Measurements from ENCODE around the gene PLBD1.

PLBD1 gene

GRCh38 chr12:14495326-14495725 is 72.4 kb downstream of the PLBD1 start:
- Histone ChIP-seq H3K36me3 (ENCODE audit: control insufficient read depth, insufficient read depth, low read length) (peaks cover 57% of the 10 kb centered on the region), H3K27ac (ENCODE audit: low read depth, low read length) (no peak overlapping the region), H3K27me3 (ENCODE audit: control insufficient read depth, insufficient read depth, low read length) (no peaks in the 10 kb centered on the region), H3K9ac (ENCODE audit: low read depth, low read length) (no peak overlapping the region), H3K4me1 (ENCODE audit: control insufficient read depth, insufficient read depth, low read length) (no peaks in the 10 kb centered on the region), H3K9me3 (ENCODE audit: control insufficient read depth, insufficient read depth, low read length) (no peaks in the 10 kb centered on the region), H3K4me3 (ENCODE audit: low read depth, low read length) (no peak overlapping the region)

- Histone ChIP-seq H3K9me3 (ENCODE audit: control insufficient read depth, insufficient read depth, low read length) (no peaks in the 10 kb centered on the region), H3K27me3 (ENCODE audit: control insufficient read depth, insufficient read depth, low read length) (no peaks in the 10 kb centered on the region), H3K36me3 (ENCODE audit: control insufficient read depth, insufficient read depth, low read length) (peaks cover 97% of the 10 kb centered on the region), H3K4me1 (ENCODE audit: control insufficient read depth, insufficient read depth, low read length) (no peaks in the 10 kb centered on the region), H3K4me3 (ENCODE audit: low read depth, low read length) (no peak overlapping the region), H3K9ac (ENCODE audit: low read depth, low read length) (no peak overlapping the region), H3K27ac (ENCODE audit: low read depth, low read length) (no peak overlapping the region)
Measured at GRCh38 chr12:14482886-14483285, 84.8 kb downstream of the PLBD1 start.

- H3K9ac ChIP-seq (ENCODE audit: low read depth, low read length), result no peak overlapping the region
- H3K27me3 ChIP-seq (ENCODE audit: control insufficient read depth, insufficient read depth, low read length), result no peaks in the 10 kb centered on the region
- no peaks in the 10 kb centered on the region for H3K4me1 ChIP-seq (ENCODE audit: control insufficient read depth, insufficient read depth, low read length)
- H3K36me3 ChIP-seq (ENCODE audit: control insufficient read depth, insufficient read depth, low read length), result peaks cover 97% of the 10 kb centered on the region
- no peak overlapping the region for H3K4me3 ChIP-seq (ENCODE audit: low read depth, low read length)
- no peak overlapping the region for H3K27ac ChIP-seq (ENCODE audit: low read depth, low read length)
- no peaks in the 10 kb centered on the region for H3K9me3 ChIP-seq (ENCODE audit: control insufficient read depth, insufficient read depth, low read length)
Measured at GRCh38 chr12:14482361-14482760, 85.3 kb downstream of the PLBD1 start.

DNA sequence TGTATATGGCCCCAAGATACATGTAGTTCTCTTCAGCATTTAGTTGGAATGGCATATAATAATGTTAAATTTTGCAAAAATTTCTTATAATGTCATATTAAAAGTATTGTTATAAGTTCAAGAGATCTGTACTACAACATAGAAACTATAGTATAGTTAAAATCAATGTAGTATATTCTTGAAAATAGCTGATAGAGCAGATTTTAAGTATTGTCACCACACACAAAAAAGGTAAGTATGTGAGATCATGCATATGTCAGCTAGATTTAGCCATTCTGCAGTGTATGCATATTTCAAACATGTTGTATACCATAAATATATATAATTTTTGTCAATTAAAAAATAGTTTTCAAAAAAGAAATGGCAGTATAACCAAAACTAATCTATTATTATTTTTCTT is 86.5 kb downstream of the PLBD1 start:
- no peak overlapping the region for H3K9ac ChIP-seq (ENCODE audit: low read depth, low read length)
- no peaks in the 10 kb centered on the region for H3K27me3 ChIP-seq (ENCODE audit: control insufficient read depth, insufficient read depth, low read length)
- no peaks in the 10 kb centered on the region for H3K4me1 ChIP-seq (ENCODE audit: control insufficient read depth, insufficient read depth, low read length)
- no peaks in the 10 kb centered on the region for H3K9me3 ChIP-seq (ENCODE audit: control insufficient read depth, insufficient read depth, low read length)
- H3K4me3 ChIP-seq (ENCODE audit: low read depth, low read length), result no peak overlapping the region
- H3K36me3 ChIP-seq (ENCODE audit: control insufficient read depth, insufficient read depth, low read length), result peaks cover 95% of the 10 kb centered on the region
- H3K27ac ChIP-seq (ENCODE audit: low read depth, low read length), result no peak overlapping the region

DNA sequence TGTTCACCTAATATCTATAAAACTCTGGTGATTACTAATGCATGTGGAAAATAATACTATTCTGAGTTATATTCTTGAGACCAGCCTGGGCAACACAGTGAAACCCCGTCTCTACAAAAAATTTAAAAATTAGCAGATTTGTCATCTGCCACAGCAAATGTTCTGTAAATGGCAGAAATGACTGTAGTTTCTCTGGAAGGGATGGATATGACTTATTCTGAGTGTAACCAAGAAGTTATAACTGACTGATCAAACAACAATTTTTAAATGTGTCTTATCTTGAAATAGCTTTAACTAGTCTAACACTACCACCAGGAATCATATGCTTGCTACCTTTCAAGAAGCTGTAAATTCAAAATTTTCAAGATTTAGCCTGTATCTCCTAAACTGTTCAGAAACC is 88.7 kb downstream of the PLBD1 start:
- H3K27me3 ChIP-seq (ENCODE audit: control insufficient read depth, insufficient read depth, low read length), result no peaks in the 10 kb centered on the region
- no peak overlapping the region for H3K9ac ChIP-seq (ENCODE audit: low read depth, low read length)
- peaks cover 91% of the 10 kb centered on the region for H3K36me3 ChIP-seq (ENCODE audit: control insufficient read depth, insufficient read depth, low read length)
- no peaks in the 10 kb centered on the region for H3K4me1 ChIP-seq (ENCODE audit: control insufficient read depth, insufficient read depth, low read length)
- peaks cover 1% of the 10 kb centered on the region; the same call in 1 of the 2 replicates for H3K9me3 ChIP-seq (ENCODE audit: control insufficient read depth, insufficient read depth, low read length)
- no peak overlapping the region for H3K27ac ChIP-seq (ENCODE audit: low read depth, low read length)
- H3K4me3 ChIP-seq (ENCODE audit: low read depth, low read length), result no peak overlapping the region

GRCh38 chr12:14473707-14474287 is 93.9 kb downstream of the PLBD1 start:
- Histone ChIP-seq H3K27me3 (ENCODE audit: control insufficient read depth, insufficient read depth, low read length) (no peaks in the 10 kb centered on the region), H3K9ac (ENCODE audit: low read depth, low read length) (no peak overlapping the region), H3K27ac (ENCODE audit: low read depth, low read length) (no peak overlapping the region), H3K9me3 (ENCODE audit: control insufficient read depth, insufficient read depth, low read length) (peaks cover 20% of the 10 kb centered on the region), H3K4me3 (ENCODE audit: low read depth, low read length) (no peak overlapping the region), H3K4me1 (ENCODE audit: control insufficient read depth, insufficient read depth, low read length) (no peaks in the 10 kb centered on the region), H3K36me3 (ENCODE audit: control insufficient read depth, insufficient read depth, low read length) (peaks cover 86% of the 10 kb centered on the region)

- Histone ChIP-seq H3K4me1 (ENCODE audit: control insufficient read depth, insufficient read depth, low read length) (no peaks in the 10 kb centered on the region), H3K4me3 (ENCODE audit: low read depth, low read length) (no peak overlapping the region), H3K9ac (ENCODE audit: low read depth, low read length) (no peak overlapping the region), H3K36me3 (ENCODE audit: control insufficient read depth, insufficient read depth, low read length) (peaks cover 92% of the 10 kb centered on the region), H3K27ac (ENCODE audit: low read depth, low read length) (no peak overlapping the region), H3K27me3 (ENCODE audit: control insufficient read depth, insufficient read depth, low read length) (no peaks in the 10 kb centered on the region), H3K9me3 (ENCODE audit: control insufficient read depth, insufficient read depth, low read length) (peaks cover 20% of the 10 kb centered on the region)
Measured at GRCh38 chr12:14471497-14471896, 96.2 kb downstream of the PLBD1 start.

DNA sequence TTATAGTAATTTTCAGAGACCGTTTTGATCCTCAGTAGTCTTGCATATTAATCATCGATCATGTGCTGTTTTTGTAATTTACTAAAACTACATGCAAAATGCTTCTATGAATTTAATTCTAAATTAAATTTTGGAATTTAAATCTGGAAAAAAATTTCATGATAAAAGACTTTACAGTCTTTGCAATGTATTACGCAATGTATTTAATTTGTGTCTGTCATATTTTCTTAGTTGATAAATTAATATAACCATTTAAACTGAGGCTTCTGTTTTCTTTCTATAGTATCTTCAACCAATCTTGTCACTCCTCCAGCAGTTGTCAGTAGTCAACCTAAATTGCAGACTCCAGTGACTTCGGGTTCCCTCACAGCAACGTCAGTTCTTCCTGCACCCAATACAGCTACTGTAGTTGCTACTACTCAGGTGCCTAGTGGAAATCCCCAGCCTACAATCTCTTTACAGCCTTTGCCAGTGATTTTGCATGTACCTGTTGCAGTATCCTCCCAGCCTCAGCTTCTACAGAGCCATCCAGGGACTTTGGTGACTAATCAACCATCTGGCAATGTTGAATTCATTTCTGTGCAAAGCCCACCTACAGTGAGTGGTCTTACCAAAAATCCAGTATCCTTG is 107.4 kb downstream of the PLBD1 start:
- Histone ChIP-seq H3K27me3 (ENCODE audit: control insufficient read depth, insufficient read depth, low read length) (no peaks in the 10 kb centered on the region), H3K4me3 (ENCODE audit: low read depth, low read length) (no peak overlapping the region), H3K27ac (ENCODE audit: low read depth, low read length) (no peak overlapping the region), H3K9ac (ENCODE audit: low read depth, low read length) (no peak overlapping the region), H3K4me1 (ENCODE audit: control insufficient read depth, insufficient read depth, low read length) (peaks cover 15% of the 10 kb centered on the region; the same call in 1 of the 2 replicates), H3K36me3 (ENCODE audit: control insufficient read depth, insufficient read depth, low read length) (peaks cover 78% of the 10 kb centered on the region), H3K9me3 (ENCODE audit: control insufficient read depth, insufficient read depth, low read length) (no peaks in the 10 kb centered on the region)

DNA sequence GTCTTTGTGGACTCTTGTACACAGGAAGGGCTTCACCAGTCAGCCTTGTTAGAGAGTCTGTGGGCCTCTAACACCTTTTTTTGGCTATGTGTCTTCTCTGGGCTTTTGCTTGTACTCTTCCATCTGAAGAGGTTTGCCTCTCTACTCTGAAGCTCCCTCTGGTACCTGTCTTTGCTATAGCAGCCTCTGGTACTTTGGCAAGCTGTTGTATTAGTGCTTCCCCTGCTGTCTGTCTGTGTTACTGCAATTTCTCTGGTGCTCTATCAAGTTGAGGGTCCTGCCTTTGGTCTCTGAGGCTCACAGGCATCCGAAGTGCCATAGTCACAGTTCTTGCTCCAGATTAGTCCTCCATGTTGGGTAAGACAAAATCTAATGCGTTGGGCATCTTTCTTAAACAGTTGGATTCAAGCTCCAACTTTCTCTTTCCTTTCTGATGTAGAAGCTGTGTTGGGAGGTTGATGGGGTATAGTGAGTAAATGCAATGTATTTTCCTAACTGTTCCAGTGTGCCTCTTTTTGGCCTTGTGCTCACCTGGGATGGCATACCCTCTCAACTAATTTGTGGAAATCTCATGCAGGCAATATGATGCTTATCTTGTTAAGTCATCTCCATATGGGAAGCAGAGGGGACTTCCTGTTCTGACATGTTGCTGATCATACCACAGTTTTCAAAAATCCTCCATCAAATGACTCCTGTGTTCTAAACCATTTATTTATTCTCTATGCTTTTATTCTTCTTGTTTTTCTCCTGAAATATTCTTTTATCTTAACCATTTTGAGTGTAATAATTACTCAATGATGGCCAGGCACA is 113.4 kb downstream of the PLBD1 start:
- no peaks in the 10 kb centered on the region for H3K27me3 ChIP-seq (ENCODE audit: control insufficient read depth, insufficient read depth, low read length)
- no peaks in the 10 kb centered on the region for H3K9me3 ChIP-seq (ENCODE audit: control insufficient read depth, insufficient read depth, low read length)
- no peak overlapping the region for H3K27ac ChIP-seq (ENCODE audit: low read depth, low read length)
- H3K4me1 ChIP-seq (ENCODE audit: control insufficient read depth, insufficient read depth, low read length), result peaks cover 26% of the 10 kb centered on the region; the same call in 1 of the 2 replicates
- H3K4me3 ChIP-seq (ENCODE audit: low read depth, low read length), result no peak overlapping the region
- peaks cover 59% of the 10 kb centered on the region for H3K36me3 ChIP-seq (ENCODE audit: control insufficient read depth, insufficient read depth, low read length)
- no peak overlapping the region for H3K9ac ChIP-seq (ENCODE audit: low read depth, low read length)
